ENCODE results near the gene SP6.

Gene SP6

GRCh38 chr17:47831003-47831933 is 19.7 kb downstream of the SP6 start, which contains the start of the genes LRRC46 and MRPL10:
Gene LRRC46, plus strand, starts transcription at chr17:47831670. Its CDS starts 320 bp downstream, at chr17:47831990.
Gene MRPL10, minus strand, starts transcription at chr17:47831541. Its CDS starts 30 bp downstream, at chr17:47831511.
- DNase-seq: peak; percentile 90 to 92

DNA sequence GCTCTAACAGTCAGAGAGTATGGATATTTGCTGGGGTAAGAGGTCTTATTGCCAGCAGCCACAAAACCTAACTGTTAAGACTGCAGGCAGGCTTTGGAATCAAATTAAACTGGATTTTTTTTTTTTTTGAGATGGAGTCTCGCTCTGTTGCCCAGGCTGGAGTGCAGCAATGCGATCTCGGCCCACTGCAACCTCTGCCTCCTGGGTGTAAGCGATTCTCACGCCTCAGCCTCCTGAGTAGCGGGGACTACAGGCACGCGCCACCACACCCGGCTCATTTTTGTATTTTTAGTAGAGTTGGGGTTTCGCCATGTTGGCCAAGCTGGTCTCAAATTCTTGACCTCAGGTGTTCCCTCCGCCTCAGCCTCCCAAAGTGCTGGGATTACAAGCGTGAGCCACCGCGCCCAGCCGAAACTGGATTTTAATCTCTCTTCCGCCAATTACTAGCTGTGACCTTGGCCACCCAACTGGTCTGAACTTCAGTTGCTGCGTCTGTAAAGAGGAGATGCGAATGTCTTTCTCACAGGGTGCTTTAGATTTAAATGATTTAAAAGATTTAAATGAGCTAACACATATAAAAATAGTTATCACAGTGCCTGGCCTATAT is 20.5 kb downstream of the SP6 start:
- DNase-seq: no peak

GRCh38 chr17:47829870-47830269 is 21.1 kb downstream of the SP6 start:
- DNase-seq: peak in 1 of 2 experiments; percentile 15

- DNase-seq: no peak
Measured at GRCh38 chr17:47823519-47823918, 27.4 kb downstream of the SP6 start.

DNA sequence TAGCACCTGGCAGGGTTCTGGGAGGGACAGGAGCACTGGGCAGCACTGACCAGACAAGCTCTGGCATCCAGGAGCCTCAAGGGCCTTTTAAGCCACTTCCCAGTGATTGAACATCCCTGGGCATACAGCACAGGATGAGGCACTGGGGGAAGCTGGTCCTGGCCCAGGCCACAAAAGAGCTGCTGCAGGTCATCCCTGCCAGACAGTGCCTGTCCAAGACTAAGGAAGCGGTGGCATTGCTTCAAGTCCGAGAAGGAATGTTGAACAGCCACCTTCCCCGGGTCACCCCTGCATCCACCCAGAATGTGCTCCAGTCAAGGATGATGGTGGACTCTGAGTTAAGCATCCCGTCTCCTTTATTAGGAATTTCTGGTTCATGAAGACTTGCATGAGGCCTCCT is 28.2 kb downstream of the SP6 start:
- DNase-seq: no peak

GRCh38 chr17:47821424-47822391 is 29.3 kb downstream of the SP6 start, which contains the start of gene OSBPL7:
Gene OSBPL7, minus strand, starts transcription at chr17:47821794. Its CDS starts 1,516 bp downstream, at chr17:47820278.
- DNase-seq: peak; percentile 61 to 76

- DNase-seq: no peak
Measured at GRCh38 chr17:47821031-47821423, 29.9 kb downstream of the SP6 start.

- DNase-seq: no peak
Measured at GRCh38 chr17:47820033-47820789, 30.8 kb downstream of the SP6 start.

DNA sequence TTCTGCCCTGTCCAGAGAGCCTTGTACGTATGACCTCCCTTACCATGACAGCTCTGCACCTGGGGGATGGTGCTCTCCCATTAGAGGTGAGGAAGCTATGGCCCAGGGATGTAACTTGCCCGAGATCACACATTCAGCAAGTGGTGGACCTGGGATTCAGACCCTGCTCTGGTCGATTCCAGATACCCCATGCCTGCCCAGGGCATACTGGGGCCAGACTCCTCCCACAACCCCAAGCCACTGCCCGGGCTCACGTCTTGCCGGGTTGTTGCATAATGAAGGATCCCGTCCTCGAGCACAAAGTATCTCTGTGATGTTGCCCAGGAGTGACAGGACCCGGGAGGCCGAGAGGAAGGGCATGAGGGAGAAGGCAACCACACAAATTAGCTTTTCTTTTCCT is 31.5 kb downstream of the SP6 start:
- DNase-seq: no peak

GRCh38 chr17:47818002-47818695 is 32.8 kb downstream of the SP6 start:
- DNase-seq: no peak

GRCh38 chr17:47816947-47817346 is 34.0 kb downstream of the SP6 start:
- no peak for DNase-seq

- DNase-seq: no peak
Measured at GRCh38 chr17:47816111-47816735, 34.7 kb downstream of the SP6 start.

- no peak for DNase-seq
Measured at GRCh38 chr17:47815106-47815918, 35.7 kb downstream of the SP6 start.

DNA sequence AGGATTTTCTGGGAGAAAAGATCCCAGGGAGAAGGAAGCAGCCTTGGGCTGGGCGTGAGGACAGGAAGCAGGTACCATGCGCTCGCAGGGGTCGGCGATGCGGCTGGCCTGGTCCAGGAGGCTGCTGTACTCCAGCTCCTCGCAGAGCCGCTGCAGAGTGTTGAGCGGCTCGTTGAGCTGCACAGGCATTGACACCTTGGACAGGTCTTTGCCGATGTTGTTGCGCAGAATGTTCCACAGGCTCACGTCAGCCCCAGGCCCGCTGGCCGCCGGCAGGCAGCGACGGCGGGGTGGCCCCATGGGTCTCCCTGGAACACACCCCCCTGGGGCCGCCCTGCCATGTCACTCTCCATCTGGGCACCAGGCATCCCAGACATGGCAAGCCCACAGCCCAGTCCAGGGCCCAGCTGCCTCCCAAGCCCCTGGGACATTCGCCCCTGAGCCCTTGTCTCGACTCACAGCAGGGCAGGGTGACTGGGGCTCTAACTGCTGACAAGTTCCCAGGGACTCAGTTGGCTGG is 37.4 kb downstream of the SP6 start:
- DNase-seq: no peak

DNA sequence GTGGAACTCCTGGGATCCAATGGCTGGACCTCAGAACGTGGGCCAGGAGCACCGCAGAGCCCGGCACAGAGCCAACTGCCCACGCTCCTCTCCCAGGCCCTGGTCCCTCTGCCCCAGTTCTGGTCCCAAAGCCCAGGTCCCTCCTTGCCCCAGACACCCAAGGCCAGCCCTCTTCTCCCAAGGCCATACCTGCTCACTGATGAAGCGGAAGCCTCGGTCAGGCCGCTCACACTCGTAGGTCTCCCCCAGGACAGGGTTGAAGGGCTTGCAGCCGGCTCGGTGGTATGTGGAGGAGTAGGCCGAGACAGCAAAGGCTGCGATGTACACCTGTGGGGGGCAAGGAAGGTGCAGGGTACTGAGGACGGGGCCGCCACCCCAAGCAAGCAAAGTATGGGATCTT is 37.9 kb downstream of the SP6 start:
- DNase-seq: no peak

GRCh38 chr17:47812146-47812920 is 38.6 kb downstream of the SP6 start:
- no peak for DNase-seq

- no peak for DNase-seq
Measured at GRCh38 chr17:47811709-47812108, 39.3 kb downstream of the SP6 start.

GRCh38 chr17:47810901-47811635 is 39.9 kb downstream of the SP6 start:
- no peak for DNase-seq
